GM12891 (cell line): Measurements from ENCODE around the gene TSC22D1.

Experiments used
- PAX5 ChIP-seq: IDR thresholded peaks from 2 replicates; pipeline ENCODE4 v1.6.1; 2011; ENCODE audit warnings: low read length, moderate library complexity, mild to moderate bottlenecking; ENCODE audit not compliant: insufficient read depth, severe bottlenecking
- POLR2A ChIP-seq: IDR thresholded peaks from 2 replicates; pipeline ENCODE4 v1.6.1; 2011; ENCODE audit warnings: low read depth, low read length, control low read depth
- POLR2AphosphoS5 ChIP-seq: IDR thresholded peaks from 2 replicates; pipeline ENCODE4 v1.6.1; 2011; ENCODE audit warnings: low read depth, low read length, control low read depth
- SPI1 ChIP-seq: IDR thresholded peaks from 2 replicates; pipeline ENCODE4 v1.6.1; 2011; ENCODE audit warnings: low read depth, low read length, control low read depth
- TAF1 ChIP-seq: IDR thresholded peaks from 2 replicates; pipeline ENCODE4 v1.6.1; 2011; ENCODE audit warnings: low read depth, low read length, control low read depth

GRCh38 chr13:44617648-44618047 is 41.5 kb upstream of the TSC22D1 start:
- TF ChIP-seq POLR2AphosphoS5 (no peak), SPI1 (no peak), POLR2A (no peak), TAF1 (no peak), PAX5 (no peak)
